ENCODE measurements around the gene CAPZB.

CAPZB gene

DNA sequence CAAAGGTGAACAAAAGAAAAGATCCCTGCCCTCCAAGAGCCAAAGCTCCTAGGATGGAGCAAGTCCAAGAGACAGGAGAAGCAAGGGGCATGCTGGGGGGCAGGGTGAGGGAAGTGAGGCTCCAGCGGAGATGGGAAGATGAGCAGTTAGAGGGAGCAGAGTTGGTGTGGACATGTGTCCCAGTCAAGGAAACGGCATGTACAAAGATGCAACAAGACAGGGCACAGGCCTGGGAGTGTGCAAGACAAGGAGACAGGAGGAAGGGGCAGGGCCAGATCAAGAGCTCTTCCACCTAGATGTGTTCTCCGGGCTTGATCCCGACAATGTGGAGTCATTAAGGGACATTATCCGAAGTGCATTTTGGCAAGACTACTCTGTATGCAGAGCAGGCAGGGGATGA is 82.1 kb downstream of the CAPZB start:
- DNase-seq (ENCODE audit: low spot score in 2 of 2) = no peak
- H3K36me3 ChIP-seq (replicated peaks) = no peaks in the 10 kb centered on the region; the same call in 1 of the 2 replicates
- H3K4me1 ChIP-seq = peaks cover 14% of the 10 kb centered on the region
- in situ Hi-C loops (cut with MboI; ENCODE audit: low sequenced_read_pairs) = no loop called here
- H3K4me3 ChIP-seq = no peak overlapping the region
- no peaks in the 10 kb centered on the region for H3K9me3 ChIP-seq
- H3K27me3 ChIP-seq (ENCODE audit: low read depth) = no peaks in the 10 kb centered on the region

DNA sequence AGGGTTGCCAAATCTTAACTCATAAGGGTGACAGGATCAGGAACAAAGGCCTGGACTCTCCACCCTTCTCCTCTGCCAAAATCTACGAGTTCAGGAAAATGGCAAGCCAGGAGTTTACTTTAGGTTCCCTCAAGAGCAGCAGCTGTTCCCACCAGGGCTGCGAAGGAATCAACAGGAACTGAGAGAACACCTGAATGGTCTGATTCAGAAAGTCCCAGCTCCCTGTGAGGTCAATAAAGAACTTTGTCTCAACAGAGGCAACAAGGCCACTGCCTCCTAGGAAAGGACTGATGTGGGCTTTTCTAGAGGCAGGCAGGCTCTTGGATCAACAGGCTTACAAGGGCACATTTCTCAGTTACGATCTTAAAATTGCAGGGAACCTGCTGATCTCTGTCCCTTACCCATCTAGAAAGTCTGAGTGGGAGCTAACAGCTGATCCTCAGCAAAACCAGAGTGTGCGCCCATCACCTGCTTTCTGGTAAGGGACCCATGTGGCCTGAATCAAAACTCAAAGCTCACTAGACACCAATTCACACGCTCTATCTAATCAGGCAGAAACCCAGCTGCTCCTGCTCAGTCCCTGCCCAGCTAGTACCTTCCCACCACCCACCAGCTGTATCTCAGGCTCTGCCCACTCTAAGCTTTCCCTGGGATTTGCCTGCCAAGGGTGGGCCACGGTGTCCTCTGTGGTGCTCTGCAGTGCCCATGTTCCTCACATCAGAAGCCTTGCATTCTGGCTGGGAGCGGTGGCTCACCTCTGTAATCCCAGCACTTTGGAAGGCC is 83.1 kb downstream of the CAPZB start:
- peaks cover 14% of the 10 kb centered on the region for H3K4me1 ChIP-seq
- no peaks in the 10 kb centered on the region; the same call in 1 of the 2 replicates for H3K36me3 ChIP-seq (replicated peaks)

DNA sequence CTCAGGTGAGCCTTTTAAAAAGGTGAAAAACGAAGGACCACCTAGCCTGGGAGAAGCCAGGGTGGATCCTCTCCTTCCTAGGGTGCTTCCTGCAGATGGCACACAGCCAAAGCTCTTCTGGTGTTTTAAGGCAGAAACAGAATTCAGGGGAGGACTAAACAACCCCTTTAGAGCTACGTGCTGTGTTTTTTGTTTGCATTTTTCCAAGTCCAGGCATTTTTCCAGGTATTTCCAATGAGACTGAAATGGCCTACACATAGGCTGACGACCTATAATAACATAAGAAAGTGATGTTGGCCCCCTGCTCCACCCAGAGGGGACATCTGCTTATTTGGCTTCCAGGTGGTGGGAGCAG is 83.8 kb downstream of the CAPZB start:
- in situ Hi-C loops (cut with MboI; ENCODE audit: low sequenced_read_pairs) = no loop called here
- Histone ChIP-seq H3K36me3 (replicated peaks) (no peaks in the 10 kb centered on the region), H3K4me1 (peaks cover 14% of the 10 kb centered on the region), H3K9me3 (no peaks in the 10 kb centered on the region), H3K4me3 (no peak overlapping the region), H3K27me3 (ENCODE audit: low read depth) (no peaks in the 10 kb centered on the region)
- no peak for DNase-seq (ENCODE audit: low spot score in 2 of 2)

More for the DNA sequence above, 83.1 kb downstream of the CAPZB start:
- Histone ChIP-seq H3K27me3 (ENCODE audit: low read depth) (no peaks in the 10 kb centered on the region), H3K4me3 (no peak overlapping the region), H3K9me3 (no peaks in the 10 kb centered on the region)
- in situ Hi-C loops (cut with MboI; ENCODE audit: low sequenced_read_pairs) = no loop called here
- no peak for DNase-seq (ENCODE audit: low spot score in 2 of 2)

GRCh38 chr1:19400875-19401534 is 84.3 kb downstream of the CAPZB start:
- no peak for DNase-seq (ENCODE audit: low spot score in 2 of 2)
- no peak overlapping the region for H3K4me3 ChIP-seq
- H3K4me1 ChIP-seq = peaks cover 9% of the 10 kb centered on the region
- H3K36me3 ChIP-seq (replicated peaks) = no peaks in the 10 kb centered on the region
- H3K9me3 ChIP-seq = no peaks in the 10 kb centered on the region
- H3K27me3 ChIP-seq (ENCODE audit: low read depth) = no peaks in the 10 kb centered on the region
- in situ Hi-C loops (cut with MboI; ENCODE audit: low sequenced_read_pairs) = no loop called here

DNA sequence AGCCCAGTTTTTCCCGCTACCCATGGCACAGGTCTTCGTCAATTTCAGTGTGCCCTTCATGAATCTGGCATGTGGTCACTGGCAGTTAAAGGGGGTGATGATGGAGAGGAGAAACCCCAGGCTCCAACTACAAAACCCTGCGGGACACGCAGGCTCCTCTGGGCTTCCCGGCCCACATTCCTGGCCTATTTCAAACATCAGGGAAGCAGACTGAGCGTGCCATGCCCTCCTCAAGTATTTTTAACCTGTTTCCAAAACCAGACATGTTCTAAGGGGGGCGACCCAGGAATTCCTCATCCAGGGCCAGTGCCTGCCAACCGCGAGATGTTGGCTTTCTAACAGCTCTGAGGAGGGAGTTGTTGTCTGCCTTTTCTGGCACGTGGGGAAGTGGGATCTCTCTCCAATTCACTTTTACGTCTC is 85.1 kb downstream of the CAPZB start:
- Histone ChIP-seq H3K36me3 (replicated peaks) (no peaks in the 10 kb centered on the region), H3K4me1 (peaks cover 4% of the 10 kb centered on the region; the same call in 1 of the 2 replicates), H3K27me3 (ENCODE audit: low read depth) (no peaks in the 10 kb centered on the region), H3K4me3 (no peak overlapping the region), H3K9me3 (no peaks in the 10 kb centered on the region)
- DNase-seq (ENCODE audit: low spot score in 2 of 2) = no peak
- in situ Hi-C loops (cut with MboI; ENCODE audit: low sequenced_read_pairs) = no loop called here

DNA sequence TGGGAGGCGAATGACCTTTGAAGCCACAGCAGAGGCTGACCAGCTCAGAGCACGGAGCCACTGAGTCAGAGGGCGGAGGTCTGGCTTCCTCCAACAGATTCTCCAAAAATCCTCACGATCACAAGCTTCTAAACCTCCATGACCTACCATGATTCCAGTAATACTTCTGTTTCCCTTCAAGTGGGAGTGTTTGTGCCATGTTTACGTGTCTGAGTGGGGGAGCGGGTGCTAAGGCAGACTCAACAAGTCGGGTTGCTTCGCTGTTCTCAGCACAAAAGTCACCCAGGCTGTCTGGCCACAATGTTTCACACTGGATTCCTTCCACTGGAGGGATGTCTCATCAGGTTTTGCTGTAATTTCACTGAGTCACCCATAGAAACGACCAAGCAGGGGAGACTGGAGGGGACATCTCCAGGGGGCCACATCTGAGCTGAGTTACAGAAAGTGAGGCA is 87.0 kb downstream of the CAPZB start:
- no peak for DNase-seq (ENCODE audit: low spot score in 2 of 2)
- H3K27me3 ChIP-seq (ENCODE audit: low read depth) = no peaks in the 10 kb centered on the region
- in situ Hi-C loops (cut with MboI; ENCODE audit: low sequenced_read_pairs) = no loop called here
- H3K4me1 ChIP-seq = no peaks in the 10 kb centered on the region
- H3K36me3 ChIP-seq (replicated peaks) = no peaks in the 10 kb centered on the region
- no peak overlapping the region for H3K4me3 ChIP-seq
- no peaks in the 10 kb centered on the region for H3K9me3 ChIP-seq

- H3K4me1 ChIP-seq = no peaks in the 10 kb centered on the region
- H3K4me3 ChIP-seq = no peak overlapping the region
- in situ Hi-C loops (cut with MboI; ENCODE audit: low sequenced_read_pairs) = no loop called here
- H3K36me3 ChIP-seq (replicated peaks) = no peaks in the 10 kb centered on the region
- no peak for DNase-seq (ENCODE audit: low spot score in 2 of 2)
- H3K27me3 ChIP-seq (ENCODE audit: low read depth) = no peaks in the 10 kb centered on the region
- H3K9me3 ChIP-seq = no peaks in the 10 kb centered on the region
Observed at GRCh38 chr1:19397217-19397945, 88.0 kb downstream of the CAPZB start.

GRCh38 chr1:19396280-19396679 is 89.1 kb downstream of the CAPZB start:
- Histone ChIP-seq H3K36me3 (replicated peaks) (no peaks in the 10 kb centered on the region), H3K4me3 (no peak overlapping the region), H3K9me3 (no peaks in the 10 kb centered on the region), H3K27me3 (ENCODE audit: low read depth) (no peaks in the 10 kb centered on the region), H3K4me1 (no peaks in the 10 kb centered on the region)
- in situ Hi-C loops (cut with MboI; ENCODE audit: low sequenced_read_pairs) = no loop called here
- no peak for DNase-seq (ENCODE audit: low spot score in 2 of 2)

DNA sequence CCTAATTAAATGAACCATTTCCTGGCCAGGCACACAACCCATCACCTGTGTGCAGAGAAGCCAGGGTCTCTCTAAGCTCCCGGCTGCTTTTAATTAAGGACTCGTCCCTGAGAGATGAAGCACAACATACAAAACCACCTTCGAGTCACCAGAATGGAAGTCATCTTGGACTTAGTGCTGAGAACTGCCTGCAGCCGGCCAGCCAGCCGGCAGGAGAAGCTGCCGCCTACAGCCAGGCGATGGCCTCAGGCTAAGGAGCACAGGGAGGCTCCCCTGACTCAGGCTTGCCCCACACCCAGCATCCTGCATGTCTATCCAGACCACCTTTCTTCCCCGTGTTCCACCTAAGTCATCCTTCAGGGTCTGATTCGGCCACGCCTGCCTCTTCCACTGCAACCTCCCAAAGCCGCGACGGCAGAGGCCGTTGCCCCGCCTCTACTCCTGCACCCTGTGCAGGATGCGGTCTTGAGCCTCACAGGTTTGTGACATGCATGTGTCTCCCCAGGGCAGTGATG is 89.6 kb downstream of the CAPZB start:
- H3K36me3 ChIP-seq (replicated peaks) = no peaks in the 10 kb centered on the region
- H3K4me3 ChIP-seq = no peak overlapping the region
- H3K27me3 ChIP-seq (ENCODE audit: low read depth) = no peaks in the 10 kb centered on the region
- in situ Hi-C loops (cut with MboI; ENCODE audit: low sequenced_read_pairs) = no loop called here
- no peak for DNase-seq (ENCODE audit: low spot score in 2 of 2)
- H3K4me1 ChIP-seq = no peaks in the 10 kb centered on the region
- H3K9me3 ChIP-seq = no peaks in the 10 kb centered on the region

DNA sequence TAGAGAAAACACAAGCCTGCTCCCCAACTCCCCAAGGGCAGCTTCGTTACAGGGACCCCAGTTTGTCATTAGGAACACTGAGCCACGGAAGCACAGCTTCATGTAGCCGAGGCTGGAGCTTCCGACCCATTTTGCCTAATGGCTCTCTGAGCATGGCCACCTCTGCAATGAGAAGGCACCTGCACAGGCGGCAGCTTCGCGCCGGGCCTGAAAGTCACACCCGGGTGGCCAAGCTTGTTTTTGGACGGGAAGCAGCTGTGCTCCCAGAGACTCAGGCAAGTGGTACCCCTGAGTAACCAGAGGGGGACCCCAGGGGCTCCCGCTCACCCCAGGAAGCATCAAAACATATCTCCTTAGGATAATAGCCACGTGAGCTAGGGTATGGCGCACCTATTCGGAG is 92.3 kb downstream of the CAPZB start:
- in situ Hi-C loops (cut with MboI; ENCODE audit: low sequenced_read_pairs) = loop anchor here (5.0 kb wide), 1 partner anchor 259 kb away; no protein-coding TSS in a partner anchor
- DNase-seq (ENCODE audit: low spot score in 2 of 2) = no peak
- H3K4me3 ChIP-seq = no peak overlapping the region
- no peaks in the 10 kb centered on the region for H3K36me3 ChIP-seq (replicated peaks)
- no peaks in the 10 kb centered on the region for H3K4me1 ChIP-seq
- no peaks in the 10 kb centered on the region for H3K27me3 ChIP-seq (ENCODE audit: low read depth)
- no peaks in the 10 kb centered on the region for H3K9me3 ChIP-seq

DNA sequence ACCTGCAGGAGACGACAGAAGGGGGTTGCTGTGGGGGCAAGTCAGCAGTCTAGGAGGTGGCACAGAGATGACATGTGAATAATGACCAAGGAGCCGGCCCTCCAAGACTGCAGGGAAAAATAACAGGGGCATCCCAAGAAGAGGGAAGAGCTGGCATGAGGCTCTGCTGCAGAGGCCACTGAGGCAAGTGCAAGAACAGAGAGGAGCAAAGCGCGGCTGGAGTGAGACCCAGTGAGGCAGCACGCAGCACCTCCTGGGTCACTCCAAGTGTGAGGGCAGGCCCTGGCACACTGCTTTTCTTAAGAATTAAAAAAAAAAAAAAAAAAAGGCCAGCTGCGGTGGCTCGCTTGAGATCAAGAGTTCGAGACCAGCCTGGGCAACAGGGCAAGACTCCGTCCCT is 93.1 kb downstream of the CAPZB start:
- DNase-seq (ENCODE audit: low spot score in 2 of 2) = no peak
- Histone ChIP-seq H3K36me3 (replicated peaks) (no peaks in the 10 kb centered on the region), H3K4me3 (no peak overlapping the region), H3K27me3 (ENCODE audit: low read depth) (no peaks in the 10 kb centered on the region), H3K9me3 (no peaks in the 10 kb centered on the region), H3K4me1 (no peaks in the 10 kb centered on the region)
- in situ Hi-C loops (cut with MboI; ENCODE audit: low sequenced_read_pairs) = loop anchor here (5.0 kb wide), 1 partner anchor 260 kb away; no protein-coding TSS in a partner anchor

- H3K9me3 ChIP-seq = no peaks in the 10 kb centered on the region
- no peaks in the 10 kb centered on the region for H3K36me3 ChIP-seq (replicated peaks)
- no peak for DNase-seq (ENCODE audit: low spot score in 2 of 2)
- in situ Hi-C loops (cut with MboI; ENCODE audit: low sequenced_read_pairs) = loop anchor here (5.0 kb wide), 1 partner anchor 261 kb away; no protein-coding TSS in a partner anchor
- H3K4me1 ChIP-seq = no peaks in the 10 kb centered on the region
- no peak overlapping the region for H3K4me3 ChIP-seq
- no peaks in the 10 kb centered on the region for H3K27me3 ChIP-seq (ENCODE audit: low read depth)
Observed at GRCh38 chr1:19391596-19391981, 93.8 kb downstream of the CAPZB start.

DNA sequence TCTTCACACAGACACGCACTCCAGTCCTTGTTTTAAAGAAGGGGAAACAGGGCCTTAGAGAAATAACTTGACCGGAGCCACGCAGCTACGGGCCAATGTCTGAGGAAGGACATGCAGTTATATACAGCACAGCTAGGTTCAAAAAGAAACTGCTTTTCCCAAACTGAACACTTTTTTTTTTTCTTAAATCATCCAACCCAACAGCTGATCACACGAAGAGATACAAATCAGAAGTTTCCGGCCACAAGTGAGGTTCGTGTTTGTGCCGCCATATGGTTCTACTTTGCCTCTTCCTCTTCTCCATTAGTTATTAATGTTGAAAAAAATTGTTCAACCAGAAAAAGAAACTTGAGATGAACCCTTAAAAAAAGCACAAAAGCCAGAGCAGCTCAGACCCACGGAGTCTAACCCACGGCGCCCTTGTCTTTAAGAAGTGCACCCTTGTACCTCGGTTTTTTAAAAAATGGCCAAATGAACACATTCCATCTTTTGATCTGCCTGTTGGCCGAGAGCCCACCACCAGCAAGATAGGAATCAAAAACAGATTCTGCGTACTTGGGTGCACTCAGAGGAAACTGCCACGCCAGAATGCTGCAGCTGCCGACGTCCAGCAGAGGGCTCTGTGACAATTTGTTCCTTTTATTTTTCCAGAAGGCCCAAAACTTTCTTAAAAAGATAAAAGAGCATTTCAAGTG is 94.3 kb downstream of the CAPZB start:
- in situ Hi-C loops (cut with MboI; ENCODE audit: low sequenced_read_pairs) = loop anchor here (5.0 kb wide), 1 partner anchor 261 kb away; no protein-coding TSS in a partner anchor

More for the DNA sequence above, 94.3 kb downstream of the CAPZB start:
- Histone ChIP-seq H3K36me3 (replicated peaks) (no peaks in the 10 kb centered on the region), H3K4me1 (no peaks in the 10 kb centered on the region), H3K9me3 (no peaks in the 10 kb centered on the region), H3K4me3 (no peak overlapping the region), H3K27me3 (ENCODE audit: low read depth) (no peaks in the 10 kb centered on the region)
- DNase-seq (ENCODE audit: low spot score in 2 of 2) = peak; percentile 28 to 66

Measured in HAP-1 (cell line).